ENCODE results near the gene NR1D1. TPM values are rescaled to one million over a fixed set of nuclear protein-coding genes. Genes with fewer than 3 reads are reported as not detected.

The NR1D1 gene
- total RNA-seq, 1 donor from 2014 or later = 5.5 TPM

DNA sequence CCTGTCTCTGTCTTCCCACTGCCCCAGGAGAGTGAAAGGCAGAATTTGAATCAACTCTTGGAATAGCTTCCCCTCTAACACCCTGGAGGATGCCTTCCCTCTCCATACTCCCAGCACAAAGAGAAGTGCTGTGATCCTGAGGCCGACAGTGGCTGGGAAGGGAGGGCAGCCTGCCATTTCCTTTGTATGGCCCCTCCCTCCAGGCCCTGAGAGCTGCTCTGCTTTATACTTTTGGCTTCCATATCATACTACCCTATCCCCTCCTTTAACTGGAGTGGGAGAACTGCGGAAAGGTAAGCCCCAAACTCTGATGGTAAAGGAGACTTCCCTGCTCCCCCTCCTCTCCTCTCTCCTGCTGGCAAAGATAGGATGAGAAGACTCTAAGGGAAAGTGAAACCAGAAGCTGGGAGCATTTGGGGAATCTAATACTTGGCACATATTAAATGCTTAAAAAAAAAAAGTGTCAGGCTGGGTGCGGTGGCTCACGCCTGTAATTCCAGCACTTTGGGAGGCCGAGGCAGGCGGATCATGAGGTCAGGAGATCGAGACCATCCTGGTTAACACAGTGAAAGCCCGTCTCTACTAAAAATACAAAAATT lies 42.1 kb downstream of the NR1D1 start:
- intact Hi-C loops (cut with micrococcal nuclease) = no loop called here
- no peak overlapping the region for H3K27ac Mint-ChIP-seq
- TF ChIP-seq, protein P1, sequence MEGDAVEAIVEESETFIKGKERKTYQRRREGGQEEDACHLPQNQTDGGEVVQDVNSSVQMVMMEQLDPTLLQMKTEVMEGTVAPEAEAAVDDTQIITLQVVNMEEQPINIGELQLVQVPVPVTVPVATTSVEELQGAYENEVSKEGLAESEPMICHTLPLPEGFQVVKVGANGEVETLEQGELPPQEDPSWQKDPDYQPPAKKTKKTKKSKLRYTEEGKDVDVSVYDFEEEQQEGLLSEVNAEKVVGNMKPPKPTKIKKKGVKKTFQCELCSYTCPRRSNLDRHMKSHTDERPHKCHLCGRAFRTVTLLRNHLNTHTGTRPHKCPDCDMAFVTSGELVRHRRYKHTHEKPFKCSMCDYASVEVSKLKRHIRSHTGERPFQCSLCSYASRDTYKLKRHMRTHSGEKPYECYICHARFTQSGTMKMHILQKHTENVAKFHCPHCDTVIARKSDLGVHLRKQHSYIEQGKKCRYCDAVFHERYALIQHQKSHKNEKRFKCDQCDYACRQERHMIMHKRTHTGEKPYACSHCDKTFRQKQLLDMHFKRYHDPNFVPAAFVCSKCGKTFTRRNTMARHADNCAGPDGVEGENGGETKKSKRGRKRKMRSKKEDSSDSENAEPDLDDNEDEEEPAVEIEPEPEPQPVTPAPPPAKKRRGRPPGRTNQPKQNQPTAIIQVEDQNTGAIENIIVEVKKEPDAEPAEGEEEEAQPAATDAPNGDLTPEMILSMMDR (IDR thresholded peaks at IDR 0.05) = no peak
- H3K4me1 Mint-ChIP-seq = peaks cover 22% of the 10 kb centered on the region
- no peak overlapping the region for H3K4me3 Mint-ChIP-seq
- peaks cover 5% of the 10 kb centered on the region for H3K36me3 Mint-ChIP-seq (ENCODE audit: low read depth)
- no peak for DNase-seq
- ChIA-PET CTCF (interaction anchor here (1.3 to 1.5 kb wide), 2 partner anchors 45 to 55 kb away, joined by 3 to 4 read pairs; no protein-coding TSS in a partner anchor), POLR2A (interaction anchor here (0.5 kb wide), 1 partner anchor 34 kb away, joined by 3 read pairs; no protein-coding TSS in a partner anchor)
- ATAC-seq (ENCODE audit: low read depth) = no peak
- H3K9me3 Mint-ChIP-seq = no peaks in the 10 kb centered on the region
- H3K27me3 Mint-ChIP-seq = peaks cover 5% of the 10 kb centered on the region

DNA sequence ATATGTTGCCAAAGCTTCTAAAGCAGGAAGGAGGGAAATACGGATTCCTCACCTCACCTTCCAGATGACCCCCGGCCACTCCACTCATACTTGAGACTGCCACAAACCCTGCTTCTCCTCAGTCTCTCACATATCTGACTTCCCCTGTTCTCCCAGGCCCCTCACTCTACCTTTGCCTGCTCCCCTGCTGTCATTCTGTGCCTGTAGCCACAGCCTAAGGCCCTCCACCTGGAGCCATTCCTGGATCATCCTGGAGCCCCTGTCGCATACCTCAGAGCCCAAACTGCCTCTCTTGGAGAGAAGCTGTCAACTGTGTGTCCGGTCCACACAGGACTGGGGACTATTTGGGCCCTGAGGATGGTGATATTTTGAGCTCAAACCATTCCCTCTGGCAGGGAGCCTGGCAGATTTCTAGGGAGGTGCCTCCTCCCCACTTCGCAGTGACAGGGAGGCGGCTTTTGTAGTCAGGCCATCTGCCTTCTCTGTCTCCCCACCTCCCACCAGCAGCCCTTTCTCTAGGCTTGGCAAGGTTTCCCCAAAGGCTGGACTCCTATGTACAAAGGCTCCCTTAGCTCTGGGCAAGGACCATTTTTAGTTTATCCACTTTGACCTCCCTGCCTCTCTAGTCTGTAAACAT lies 43.9 kb downstream of the NR1D1 start:
- TF ChIP-seq, protein P1 (IDR thresholded peaks at IDR 0.05) = no peak
- ChIA-PET CTCF (no interaction called here), POLR2A (interaction anchor here (1.0 kb wide), 1 partner anchor 55 kb away, joined by 3 read pairs; no protein-coding TSS in a partner anchor)
- Mint-ChIP-seq H3K9me3 (no peaks in the 10 kb centered on the region), H3K36me3 (ENCODE audit: low read depth) (peaks cover 19% of the 10 kb centered on the region), H3K27me3 (peaks cover 5% of the 10 kb centered on the region), H3K27ac (no peak overlapping the region), H3K4me1 (peaks cover 15% of the 10 kb centered on the region), H3K4me3 (peak overlapping the region; percentile 11)
- intact Hi-C loops (cut with micrococcal nuclease) = no loop called here
- ATAC-seq (ENCODE audit: low read depth) = no peak
- no peak for DNase-seq

Other genes with a start within 250 kb of the NR1D1 start
- 208 and 220 TPM in 2 replicates for gene IKZF3, start 236.3 kb downstream of the NR1D1 start, total RNA-seq
- 1.2 and 1.6 TPM in 2 replicates for gene ZPBP2, start 232.4 kb downstream of the NR1D1 start, total RNA-seq
- gene GSDMB, start 182.0 kb downstream of the NR1D1 start, total RNA-seq = 10.3 and 11.7 TPM in 2 replicates
- 38.5 and 49.1 TPM in 2 replicates for gene ORMDL3, start 173.0 kb downstream of the NR1D1 start, total RNA-seq
- gene LRRC3C, start 172.9 kb downstream of the NR1D1 start, total RNA-seq = not detected in 2 replicates
- not detected in 2 replicates for gene GSDMA, start 137.6 kb downstream of the NR1D1 start, total RNA-seq
- 115 and 127 TPM in 2 replicates for gene PSMD3, start 119.8 kb downstream of the NR1D1 start, total RNA-seq
- not detected in 2 replicates for gene CSF3, start 85.1 kb downstream of the NR1D1 start, total RNA-seq
- 110 and 127 TPM in 2 replicates for gene MED24, start 46.2 kb downstream of the NR1D1 start, total RNA-seq
- 5.4 and 5.9 TPM in 2 replicates for gene THRA, start 37.6 kb downstream of the NR1D1 start, total RNA-seq
- 84.5 and 101 TPM in 2 replicates for gene MSL1, start 21.4 kb upstream of the NR1D1 start, total RNA-seq
- 110 and 119 TPM in 2 replicates for gene CASC3, start 39.9 kb upstream of the NR1D1 start, total RNA-seq
- 4.9 and 7.0 TPM in 2 replicates for gene RAPGEFL1, start 76.9 kb upstream of the NR1D1 start, total RNA-seq
- 28.4 and 32.9 TPM in 2 replicates for gene WIPF2, start 118.7 kb upstream of the NR1D1 start, total RNA-seq
- gene CDC6, start 187.3 kb upstream of the NR1D1 start, total RNA-seq = 9.2 and 9.7 TPM in 2 replicates
- 71.2 and 72.5 TPM in 2 replicates for gene RARA, start 208.6 kb upstream of the NR1D1 start, total RNA-seq

Data from activated B cell treated with CpG ODN at 0.5 μM for 24 hours (primary cell).